GM10266 (cell line): Measurements from ENCODE around the gene FRMPD1.

Experiments used
- DNase-seq: peaks from one replicate; pipeline ENCODE4 v3.0.0; 2012; ENCODE audit errors: extremely low spot score
- TF ChIP-seq, protein P1 (sequence below): IDR thresholded peaks from 2 replicates; pipeline ENCODE4 v1.5.1; 2012; ENCODE audit warnings: mild to moderate bottlenecking, low read depth; ENCODE audit not compliant: control insufficient read depth, insufficient read depth; ENCODE audit errors: missing control alignments

The FRMPD1 gene

DNA sequence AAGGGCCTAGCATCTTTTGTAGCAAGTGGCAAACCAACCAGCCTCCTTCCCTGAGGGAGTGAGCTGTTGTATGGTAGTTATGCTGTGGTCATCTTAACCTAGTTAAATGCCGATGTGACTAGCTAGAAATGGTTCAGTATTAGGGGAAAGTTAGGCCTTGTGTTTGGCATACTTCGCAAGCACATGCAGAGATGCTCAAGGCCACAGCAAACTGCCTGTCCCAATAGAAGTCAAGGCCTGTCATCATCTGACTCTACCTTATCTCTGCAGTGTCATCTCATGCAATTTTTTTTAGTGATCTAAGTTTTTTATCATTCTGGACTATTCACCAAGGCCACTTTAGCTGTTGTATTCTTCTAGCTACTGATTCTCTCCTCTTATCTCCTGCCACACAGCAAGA lies 139.3 kb downstream of the FRMPD1 start:
- no peak for DNase-seq
- TF ChIP-seq, protein P1, sequence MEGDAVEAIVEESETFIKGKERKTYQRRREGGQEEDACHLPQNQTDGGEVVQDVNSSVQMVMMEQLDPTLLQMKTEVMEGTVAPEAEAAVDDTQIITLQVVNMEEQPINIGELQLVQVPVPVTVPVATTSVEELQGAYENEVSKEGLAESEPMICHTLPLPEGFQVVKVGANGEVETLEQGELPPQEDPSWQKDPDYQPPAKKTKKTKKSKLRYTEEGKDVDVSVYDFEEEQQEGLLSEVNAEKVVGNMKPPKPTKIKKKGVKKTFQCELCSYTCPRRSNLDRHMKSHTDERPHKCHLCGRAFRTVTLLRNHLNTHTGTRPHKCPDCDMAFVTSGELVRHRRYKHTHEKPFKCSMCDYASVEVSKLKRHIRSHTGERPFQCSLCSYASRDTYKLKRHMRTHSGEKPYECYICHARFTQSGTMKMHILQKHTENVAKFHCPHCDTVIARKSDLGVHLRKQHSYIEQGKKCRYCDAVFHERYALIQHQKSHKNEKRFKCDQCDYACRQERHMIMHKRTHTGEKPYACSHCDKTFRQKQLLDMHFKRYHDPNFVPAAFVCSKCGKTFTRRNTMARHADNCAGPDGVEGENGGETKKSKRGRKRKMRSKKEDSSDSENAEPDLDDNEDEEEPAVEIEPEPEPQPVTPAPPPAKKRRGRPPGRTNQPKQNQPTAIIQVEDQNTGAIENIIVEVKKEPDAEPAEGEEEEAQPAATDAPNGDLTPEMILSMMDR: no peak

DNA sequence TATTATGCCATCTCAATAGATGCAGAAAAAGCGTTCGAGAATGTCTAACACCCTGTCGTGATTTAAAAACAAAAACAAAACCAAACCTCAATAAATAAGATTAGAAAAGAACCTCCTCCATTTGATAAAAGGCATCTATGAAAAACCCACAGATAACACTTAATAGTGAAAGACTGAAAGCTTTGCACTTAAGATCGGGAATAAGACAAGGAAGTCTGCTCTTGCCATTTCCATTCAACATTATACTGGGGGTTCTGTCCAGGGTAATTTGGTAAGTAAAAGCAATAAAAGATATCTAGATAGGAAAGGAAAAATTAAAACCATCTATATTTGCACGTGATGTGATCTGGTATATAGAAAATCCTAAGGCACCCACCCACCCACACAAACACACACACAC lies 141.4 kb downstream of the FRMPD1 start:
- no peak for DNase-seq
- TF ChIP-seq, protein P1: no peak

DNA sequence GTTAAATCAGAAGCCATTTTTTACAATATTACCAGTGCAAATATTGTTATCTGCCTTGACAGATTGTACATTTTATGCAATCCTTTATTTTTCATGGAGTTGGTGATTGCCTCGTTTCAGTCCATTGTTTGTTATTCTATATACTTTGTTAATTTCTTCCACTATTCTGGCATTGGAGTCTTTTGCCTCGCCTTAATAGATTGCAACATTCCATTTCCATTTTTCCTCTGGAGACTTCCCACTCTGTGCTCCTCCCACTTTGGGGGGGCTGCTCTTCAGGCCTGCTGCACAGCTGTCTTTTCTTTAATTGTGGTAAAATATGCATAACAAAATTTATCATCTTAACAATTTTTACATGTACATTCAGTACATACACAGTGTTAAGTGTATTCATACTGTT lies 145.5 kb downstream of the FRMPD1 start:
- TF ChIP-seq, protein P1: no peak
- DNase-seq: no peak
